HepG2 (cell line): ENCODE measurements around the gene FTL. TPM values are rescaled to one million over a fixed set of nuclear protein-coding genes. Genes with fewer than 3 reads are reported as not detected.

ENCODE experiments used
- CREB1 ChIP-seq, 2 experiments: fragments of 450-650 bp in 1 of 2; IDR thresholded peaks; 2 replicates each; pipeline ENCODE4 v1.6.1; 2016 to 2017; ENCODE audit warnings: control low read depth in 1 of 2, mild to moderate bottlenecking in 1 of 2, missing compliant biosample characterization in 1 of 2, missing genetic modification characterization in 1 of 2
- KAT8 ChIP-seq: IDR thresholded peaks from 2 replicates; pipeline ENCODE4 v1.6.1; 2016; ENCODE audit warnings: missing genetic modification reagents, missing compliant biosample characterization
- KDM2A ChIP-seq: sonication (generic); formaldehyde crosslinking; IDR thresholded peaks from 2 replicates; pipeline ENCODE4 v1.4.0; 2020; ENCODE audit warnings: low read depth, missing genetic modification reagents, borderline replicate concordance
- MAFK ChIP-seq, 2 experiments: IDR thresholded peaks in 1 of 2; conservative IDR thresholded peaks in 1 of 2; 2 replicates each; pipeline ENCODE4 v1.6.1; 2011; ENCODE audit warnings: improper control_type of control experiment in 2 of 2, low read length in 2 of 2
- PAWR ChIP-seq: sonication (generic); formaldehyde crosslinking; IDR thresholded peaks from 2 replicates; pipeline ENCODE4 v1.4.0; 2020; ENCODE audit warnings: missing genetic modification reagents, mild to moderate bottlenecking, borderline replicate concordance
- SIN3A ChIP-seq: IDR thresholded peaks from 2 replicates; pipeline ENCODE4 v1.6.1; 2011; ENCODE audit warnings: low read depth, mild to moderate bottlenecking, control low read depth, low read length, borderline replicate concordance
- TBX2 ChIP-seq: sonication (generic); formaldehyde crosslinking; IDR thresholded peaks from 2 replicates; pipeline ENCODE4 v1.5.0; 2020; ENCODE audit warnings: missing genetic modification reagents, mild to moderate bottlenecking, borderline replicate concordance
- ZBTB7A ChIP-seq: sonication (generic); formaldehyde crosslinking; IDR thresholded peaks from 2 replicates; pipeline ENCODE4 v1.8.0; 2022; ENCODE audit warnings: mild to moderate bottlenecking, missing genetic modification reagents
- ZFP1 ChIP-seq: IDR thresholded peaks from 2 replicates; pipeline ENCODE4 v1.6.1; 2016
- ZNF207 ChIP-seq: fragments of 450-650 bp; IDR thresholded peaks from 2 replicates; pipeline ENCODE4 v1.6.1; 2016; ENCODE audit warnings: antibody characterized with exemption, borderline replicate concordance
- ZNF263 ChIP-seq: sonication (generic); formaldehyde crosslinking; IDR thresholded peaks from 2 replicates; pipeline ENCODE4 v1.4.0; 2020; ENCODE audit warnings: missing genetic modification reagents
- ZNF264 ChIP-seq: sonication (generic); formaldehyde crosslinking; IDR thresholded peaks from 2 replicates; pipeline ENCODE4 v1.4.0; 2020; ENCODE audit warnings: missing genetic modification reagents
- ZNF274 ChIP-seq: sonication (generic); formaldehyde crosslinking; IDR thresholded peaks from 2 replicates; pipeline ENCODE4 v1.5.1; 2020; ENCODE audit warnings: mild to moderate bottlenecking, missing genetic modification reagents
- ZNF563 ChIP-seq: sonication (generic); formaldehyde crosslinking; IDR thresholded peaks from 2 replicates; pipeline ENCODE4 v1.8.0; 2022; ENCODE audit warnings: mild to moderate bottlenecking, moderate library complexity, missing genetic modification reagents
- ZNF678 ChIP-seq: sonication (generic); formaldehyde crosslinking; IDR thresholded peaks from 2 replicates; pipeline ENCODE4 v1.4.0; 2020; ENCODE audit warnings: mild to moderate bottlenecking, missing genetic modification reagents
- ZNF737 ChIP-seq: sonication (generic); formaldehyde crosslinking; IDR thresholded peaks from 2 replicates; pipeline ENCODE4 v1.5.0; 2020; ENCODE audit warnings: missing genetic modification reagents, mild to moderate bottlenecking, borderline replicate concordance
- ZNF75D ChIP-seq: sonication (generic); formaldehyde crosslinking; IDR thresholded peaks from 2 replicates; pipeline ENCODE4 v1.8.1; 2023; ENCODE audit warnings: missing genetic modification reagents, mild to moderate bottlenecking, borderline replicate concordance
- ZNF841 ChIP-seq: sonication (generic); formaldehyde crosslinking; IDR thresholded peaks from 2 replicates; pipeline ENCODE4 v1.8.1; 2023; ENCODE audit warnings: missing genetic modification reagents, borderline replicate concordance
- ZNF850 ChIP-seq: sonication (generic); formaldehyde crosslinking; conservative IDR thresholded peaks from 2 replicates; pipeline ENCODE4 v1.9.0; 2021; ENCODE audit warnings: mild to moderate bottlenecking, missing genetic modification reagents
- polyA plus RNA-seq, 8 experiments: library from polyadenylated mRNA; depleted of rRNA in 3 of 8; stranded (reverse) in 7 of 8; unstranded in 1 of 8; fragments of >200 nt; fragmentation: Illumina TruSeq in 4 of 8; extraction: Trizol in 4 of 8; gene quantifications; 2 replicates each; pipeline versions ENCODE4 v1.2.1 to v1.2.3, GENCODE V29; 2011 to 2016; ENCODE audit warnings: low read depth in 4 of 8, missing spikeins in 1 of 8, mixed read lengths in 1 of 8; ENCODE audit not compliant: insufficient read depth in 1 of 8
- total RNA-seq, 5 experiments: library from RNA; depleted of rRNA; stranded (reverse); fragments of >200 nt; fragmentation: Illumina TruSeq; extraction: Trizol; gene quantifications; 2 replicates each; pipeline ENCODE4 v1.2.3, GENCODE V29; 2016; ENCODE audit warnings: low read depth in 1 of 5
- TF ChIP-seq, protein P1 (sequence below): IDR thresholded peaks from 2 replicates; pipeline ENCODE4 v1.6.1; 2016; ENCODE audit warnings: missing compliant biosample characterization, missing genetic modification reagents, borderline replicate concordance
- TF ChIP-seq, protein P2 (sequence below): fragments of 450-650 bp; IDR thresholded peaks from 2 replicates; pipeline ENCODE4 v1.6.1; 2017
- TF ChIP-seq, protein P3 (sequence below): sonication (generic); formaldehyde crosslinking; IDR thresholded peaks from 2 replicates; pipeline ENCODE4 v1.5.0; 2020; ENCODE audit warnings: missing genetic modification reagents
- TF ChIP-seq, protein P4 (sequence below): sonication (generic); formaldehyde crosslinking; IDR thresholded peaks from 2 replicates; pipeline ENCODE4 v1.4.0; 2020; ENCODE audit warnings: mild to moderate bottlenecking, missing genetic modification reagents

FTL gene
- total and polyA plus RNA-seq, 2 of the 13 experiments (the other 11 are each of a cell fraction or from before 2014, with no cell fraction given) = 2,721 to 8,800 TPM

DNA sequence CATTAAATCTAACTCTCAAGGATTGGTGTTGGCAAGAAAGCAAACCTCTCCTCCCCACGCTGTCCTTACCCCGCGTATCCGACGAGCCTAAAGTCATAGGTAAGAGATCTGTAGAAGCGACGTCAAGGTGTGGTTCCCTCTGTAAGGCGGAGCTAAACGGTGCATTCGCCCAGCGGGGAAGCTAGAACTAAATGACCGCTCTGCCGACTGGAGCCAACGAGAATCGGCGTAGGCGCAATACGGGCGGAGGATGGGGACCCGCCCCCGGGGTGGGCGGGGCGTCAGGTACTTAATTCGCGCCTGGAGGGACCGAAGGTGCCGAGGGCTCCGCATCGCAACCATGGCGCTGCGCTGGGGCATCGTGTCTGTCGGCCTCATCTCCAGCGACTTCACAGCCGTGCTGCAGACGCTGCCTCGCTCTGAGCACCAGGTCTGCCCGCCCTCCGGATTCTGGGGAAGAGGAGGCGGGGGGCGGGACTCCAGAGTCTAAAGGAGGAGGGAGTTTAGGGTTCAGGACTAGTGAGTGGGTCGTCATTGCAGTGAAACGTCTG lies 31.7 kb upstream of the FTL start, which contains the start of gene DHDH (continued):
- TF ChIP-seq KAT8 (CRISPR knock-in tag) = no peak
- no peak for TF ChIP-seq ZFP1 (CRISPR knock-in tag)
- no peak for TF ChIP-seq ZNF75D (CRISPR knock-in tag)
- TF ChIP-seq, protein P1, sequence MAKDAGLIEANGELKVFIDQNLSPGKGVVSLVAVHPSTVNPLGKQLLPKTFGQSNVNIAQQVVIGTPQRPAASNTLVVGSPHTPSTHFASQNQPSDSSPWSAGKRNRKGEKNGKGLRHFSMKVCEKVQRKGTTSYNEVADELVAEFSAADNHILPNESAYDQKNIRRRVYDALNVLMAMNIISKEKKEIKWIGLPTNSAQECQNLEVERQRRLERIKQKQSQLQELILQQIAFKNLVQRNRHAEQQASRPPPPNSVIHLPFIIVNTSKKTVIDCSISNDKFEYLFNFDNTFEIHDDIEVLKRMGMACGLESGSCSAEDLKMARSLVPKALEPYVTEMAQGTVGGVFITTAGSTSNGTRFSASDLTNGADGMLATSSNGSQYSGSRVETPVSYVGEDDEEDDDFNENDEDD (CRISPR knock-in tag) = peak; percentile 47; the same call in 1 of the 2 replicates
- TF ChIP-seq ZNF841 (CRISPR knock-in tag) = no peak
- TF ChIP-seq ZNF563 = peak; percentile 98
- TF ChIP-seq ZNF274 (CRISPR knock-in tag) = no peak
- TF ChIP-seq ZBTB7A = no peak
- TF ChIP-seq PAWR (CRISPR knock-in tag) = no peak
- no peak for TF ChIP-seq ZNF207
- TF ChIP-seq, protein P2, sequence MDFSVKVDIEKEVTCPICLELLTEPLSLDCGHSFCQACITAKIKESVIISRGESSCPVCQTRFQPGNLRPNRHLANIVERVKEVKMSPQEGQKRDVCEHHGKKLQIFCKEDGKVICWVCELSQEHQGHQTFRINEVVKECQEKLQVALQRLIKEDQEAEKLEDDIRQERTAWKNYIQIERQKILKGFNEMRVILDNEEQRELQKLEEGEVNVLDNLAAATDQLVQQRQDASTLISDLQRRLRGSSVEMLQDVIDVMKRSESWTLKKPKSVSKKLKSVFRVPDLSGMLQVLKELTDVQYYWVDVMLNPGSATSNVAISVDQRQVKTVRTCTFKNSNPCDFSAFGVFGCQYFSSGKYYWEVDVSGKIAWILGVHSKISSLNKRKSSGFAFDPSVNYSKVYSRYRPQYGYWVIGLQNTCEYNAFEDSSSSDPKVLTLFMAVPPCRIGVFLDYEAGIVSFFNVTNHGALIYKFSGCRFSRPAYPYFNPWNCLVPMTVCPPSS = no peak
- no peak for TF ChIP-seq ZNF737
- TF ChIP-seq, protein P3, sequence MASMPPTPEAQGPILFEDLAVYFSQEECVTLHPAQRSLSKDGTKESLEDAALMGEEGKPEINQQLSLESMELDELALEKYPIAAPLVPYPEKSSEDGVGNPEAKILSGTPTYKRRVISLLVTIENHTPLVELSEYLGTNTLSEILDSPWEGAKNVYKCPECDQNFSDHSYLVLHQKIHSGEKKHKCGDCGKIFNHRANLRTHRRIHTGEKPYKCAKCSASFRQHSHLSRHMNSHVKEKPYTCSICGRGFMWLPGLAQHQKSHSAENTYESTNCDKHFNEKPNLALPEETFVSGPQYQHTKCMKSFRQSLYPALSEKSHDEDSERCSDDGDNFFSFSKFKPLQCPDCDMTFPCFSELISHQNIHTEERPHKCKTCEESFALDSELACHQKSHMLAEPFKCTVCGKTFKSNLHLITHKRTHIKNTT = no peak
- TF ChIP-seq, protein P4, sequence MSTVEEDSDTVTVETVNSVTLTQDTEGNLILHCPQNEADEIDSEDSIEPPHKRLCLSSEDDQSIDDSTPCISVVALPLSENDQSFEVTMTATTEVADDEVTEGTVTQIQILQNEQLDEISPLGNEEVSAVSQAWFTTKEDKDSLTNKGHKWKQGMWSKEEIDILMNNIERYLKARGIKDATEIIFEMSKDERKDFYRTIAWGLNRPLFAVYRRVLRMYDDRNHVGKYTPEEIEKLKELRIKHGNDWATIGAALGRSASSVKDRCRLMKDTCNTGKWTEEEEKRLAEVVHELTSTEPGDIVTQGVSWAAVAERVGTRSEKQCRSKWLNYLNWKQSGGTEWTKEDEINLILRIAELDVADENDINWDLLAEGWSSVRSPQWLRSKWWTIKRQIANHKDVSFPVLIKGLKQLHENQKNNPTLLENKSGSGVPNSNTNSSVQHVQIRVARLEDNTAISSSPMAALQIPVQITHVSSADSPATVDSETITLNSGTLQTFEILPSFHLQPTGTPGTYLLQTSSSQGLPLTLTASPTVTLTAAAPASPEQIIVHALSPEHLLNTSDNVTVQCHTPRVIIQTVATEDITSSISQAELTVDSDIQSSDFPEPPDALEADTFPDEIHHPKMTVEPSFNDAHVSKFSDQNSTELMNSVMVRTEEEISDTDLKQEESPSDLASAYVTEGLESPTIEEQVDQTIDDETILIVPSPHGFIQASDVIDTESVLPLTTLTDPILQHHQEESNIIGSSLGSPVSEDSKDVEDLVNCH (CRISPR knock-in tag) = no peak
- TF ChIP-seq SIN3A = peak; percentile 14; the same call in 1 of the 2 replicates
- no peak for TF ChIP-seq CREB1 (IDR thresholded peaks at IDR 0.05)
- TF ChIP-seq CREB1 (CRISPR knock-in tag; IDR thresholded peaks at IDR 0.05) = no peak
- no peak for TF ChIP-seq ZNF264
- TF ChIP-seq ZNF678 = no peak
- TF ChIP-seq MAFK (conservative IDR thresholded peaks at IDR 0.05 in 1 of 2, IDR thresholded peaks at IDR 0.05 in 1 of 2; ENCODE audit: low read length in 2 of 2) = no peak
- TF ChIP-seq ZNF850 (CRISPR knock-in tag) = no peak
- TF ChIP-seq KDM2A (CRISPR knock-in tag) = 0 out of 2 replicates have a peak, but pooled peaks have one; percentile 34
- no peak for TF ChIP-seq ZNF263 (CRISPR knock-in tag)
- TF ChIP-seq TBX2 = peak; percentile 48
